ENCODE data around the gene MSN. TPM values are rescaled to one million over a fixed set of nuclear protein-coding genes. Genes with fewer than 3 reads are reported as not detected.

MSN gene
- total and polyA plus RNA-seq, 9 donors: 60.1 to 342 (median 160) TPM

GRCh38 chrX:65731684-65732289 lies 64.3 kb downstream of the MSN start:
- no peaks in the 10 kb centered on the region for H3K9me3 ChIP-seq
- TF ChIP-seq POLR2A (IDR thresholded peaks at IDR 0.05) (no peak), EP300 (IDR thresholded peaks at IDR 0.05) (no peak), CTCF (IDR thresholded peaks at IDR 0.05) (no peak)
- no peak for DNase-seq
- intact Hi-C loops (cut with DNase I): no loop called here
- H3K4me3 ChIP-seq: no peak overlapping the region
- H3K36me3 ChIP-seq: no peaks in the 10 kb centered on the region
- H3K4me1 ChIP-seq (ENCODE audit: insufficient read depth): no peaks in the 10 kb centered on the region
- H3K27me3 ChIP-seq: no peaks in the 10 kb centered on the region
- no peak overlapping the region for H3K27ac ChIP-seq
- 67 to 78% (median 77%) methylated on average over 1 of the region's 1 CpG for WGBS, 3 donors

DNA sequence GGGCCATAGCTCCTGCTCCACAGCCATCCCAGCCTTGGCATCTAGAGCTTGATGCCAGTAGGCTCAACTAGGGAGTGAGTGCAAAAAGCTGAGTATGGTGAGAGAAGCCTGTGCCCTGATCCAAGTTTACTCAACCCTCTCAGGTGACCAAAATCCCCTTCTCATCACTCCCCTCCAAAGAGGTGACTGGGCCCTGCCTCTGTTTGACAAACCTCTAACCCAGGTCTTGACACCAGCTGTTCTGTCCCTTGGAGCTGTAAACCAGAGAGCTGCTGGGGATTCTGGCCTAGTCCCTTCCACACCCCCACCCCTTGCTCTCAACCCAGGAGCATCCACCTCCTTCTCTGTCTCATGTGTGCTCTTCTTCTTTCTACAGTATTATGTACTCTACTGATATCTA lies 73.5 kb downstream of the MSN start:
- Histone ChIP-seq H3K36me3 (no peaks in the 10 kb centered on the region), H3K9me3 (no peaks in the 10 kb centered on the region)
- TF ChIP-seq POLR2A (IDR thresholded peaks at IDR 0.05) (no peak), EP300 (IDR thresholded peaks at IDR 0.05) (no peak), CTCF (IDR thresholded peaks at IDR 0.05) (no peak)

GRCh38 chrX:65741823-65742222 lies 74.4 kb downstream of the MSN start:
- intact Hi-C loops (cut with DNase I): no loop called here
- WGBS, 3 donors: 60 to 67% (median 65%) methylated on average over 2 of the region's 2 CpGs

More for the DNA sequence above, 73.5 kb downstream of the MSN start:
- H3K4me3 ChIP-seq: no peak overlapping the region
- H3K4me1 ChIP-seq (ENCODE audit: insufficient read depth): no peaks in the 10 kb centered on the region
- no peaks in the 10 kb centered on the region for H3K27me3 ChIP-seq
- intact Hi-C loops (cut with DNase I): no loop called here
- no peak for DNase-seq
- H3K27ac ChIP-seq: no peak overlapping the region

GRCh38 chrX:65744965-65745364 lies 77.5 kb downstream of the MSN start:
- 83 to 93% (median 84%) methylated on average over 1 of the region's 1 CpG for WGBS, 3 donors
- H3K9me3 ChIP-seq: no peaks in the 10 kb centered on the region
- H3K27me3 ChIP-seq: no peaks in the 10 kb centered on the region
- no peak overlapping the region for H3K4me3 ChIP-seq
- no peak for DNase-seq
- intact Hi-C loops (cut with DNase I): no loop called here
- TF ChIP-seq EP300 (IDR thresholded peaks at IDR 0.05): no peak
- no peaks in the 10 kb centered on the region for H3K4me1 ChIP-seq (ENCODE audit: insufficient read depth)
- no peak overlapping the region for H3K27ac ChIP-seq
- H3K36me3 ChIP-seq: no peaks in the 10 kb centered on the region

More at GRCh38 chrX:65741823-65742222, 74.4 kb downstream of the MSN start:
- no peaks in the 10 kb centered on the region for H3K9me3 ChIP-seq
- no peak overlapping the region for H3K4me3 ChIP-seq
- H3K27ac ChIP-seq: no peak overlapping the region
- H3K27me3 ChIP-seq: no peaks in the 10 kb centered on the region
- H3K36me3 ChIP-seq: no peaks in the 10 kb centered on the region
- H3K4me1 ChIP-seq (ENCODE audit: insufficient read depth): no peaks in the 10 kb centered on the region
- TF ChIP-seq EP300 (IDR thresholded peaks at IDR 0.05): no peak
- no peak for TF ChIP-seq CTCF (IDR thresholded peaks at IDR 0.05)
- no peak for DNase-seq

DNA sequence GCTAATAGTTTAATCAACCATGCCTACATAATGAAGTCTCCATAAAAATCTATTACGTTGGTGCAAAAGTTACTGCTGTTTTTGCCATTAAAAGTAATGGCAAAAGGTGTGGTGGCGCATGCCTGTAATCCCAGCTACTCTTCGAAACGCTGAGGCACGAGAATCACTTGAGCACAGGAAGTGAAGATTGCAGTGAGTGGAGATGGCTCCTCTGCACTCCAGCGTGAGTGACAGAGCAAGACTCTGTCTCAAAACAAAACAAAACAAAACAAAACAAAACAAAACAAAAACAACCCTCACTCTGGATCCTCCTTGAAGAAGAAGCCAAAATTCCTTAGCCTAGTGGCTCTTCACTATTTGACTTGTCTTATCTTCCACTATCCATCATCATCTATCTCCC lies 78.0 kb downstream of the MSN start:
- no peak for DNase-seq
- intact Hi-C loops (cut with DNase I): no loop called here
- H3K27me3 ChIP-seq: no peaks in the 10 kb centered on the region
- H3K36me3 ChIP-seq: no peaks in the 10 kb centered on the region
- TF ChIP-seq CTCF (IDR thresholded peaks at IDR 0.05) (no peak), EP300 (IDR thresholded peaks at IDR 0.05) (no peak), POLR2A (IDR thresholded peaks at IDR 0.05) (no peak)
- H3K4me3 ChIP-seq: no peak overlapping the region
- no peaks in the 10 kb centered on the region for H3K4me1 ChIP-seq (ENCODE audit: insufficient read depth)
- 55 to 60% (median 55%) methylated on average over 6 of the region's 6 CpGs for WGBS, 3 donors
- H3K27ac ChIP-seq: no peak overlapping the region
- no peaks in the 10 kb centered on the region for H3K9me3 ChIP-seq
